WTC11 (cell line): ENCODE measurements around the gene DFFB. TPM values are rescaled to one million over a fixed set of nuclear protein-coding genes. Genes with fewer than 3 reads are reported as not detected.

ENCODE experiments used
- ATAC-seq: fragments of 200-7000 bp; cut with Tn5 transposase; 2 replicates; pipeline ENCODE4 v1.10.0; 2021; ENCODE audit warnings: mild to moderate bottlenecking, moderate library complexity
- CTCF ChIA-PET: fragments of 300-600 bp; sonication (Branson Sonifier 250); formaldehyde crosslinking; loops from one replicate; lab custom pipeline; 2021; ENCODE audit warnings: antibody characterized with exemption; lab: Charles Lee
- POLR2A ChIA-PET: fragments of 350-600 bp; sonication (Branson Sonifier 250); formaldehyde crosslinking; loops from one replicate; lab custom pipeline; 2021; ENCODE audit warnings: antibody characterized with exemption; lab: Charles Lee
- DNase-seq: peaks from one replicate; pipeline ENCODE4 v3.0.0; 2021; ENCODE audit warnings: low spot score
- H3K27ac Mint-ChIP-seq: 2 replicates; pipeline ENCODE4 v1.8.0; 2021; ENCODE audit warnings: mixed read lengths
- H3K27me3 Mint-ChIP-seq: 2 replicates; pipeline ENCODE4 v1.8.0; 2021; ENCODE audit warnings: low read depth, mild to moderate bottlenecking, moderate library complexity, mixed read lengths
- H3K36me3 Mint-ChIP-seq: 2 replicates; pipeline ENCODE4 v1.8.0; 2021; ENCODE audit warnings: mixed read lengths
- H3K4me1 Mint-ChIP-seq: 2 replicates; pipeline ENCODE4 v1.8.0; 2022; ENCODE audit warnings: mixed read lengths
- H3K4me3 Mint-ChIP-seq: 2 replicates; pipeline ENCODE4 v1.8.0; 2021; ENCODE audit warnings: mild to moderate bottlenecking, moderate library complexity, mixed read lengths
- H3K9me3 Mint-ChIP-seq: 2 replicates; pipeline ENCODE4 v1.8.0; 2021; ENCODE audit warnings: mixed read lengths
- ATF2 ChIP-seq: sonication (generic); formaldehyde crosslinking; IDR thresholded peaks from 2 replicates; pipeline ENCODE4 v1.8.1; 2022; ENCODE audit warnings: low read depth, missing genetic modification reagents, borderline replicate concordance
- ATF3 ChIP-seq: sonication (generic); formaldehyde crosslinking; conservative IDR thresholded peaks from 2 replicates; pipeline ENCODE4 v1.8.1; 2022; ENCODE audit warnings: mild to moderate bottlenecking, missing genetic modification reagents
- ATF6 ChIP-seq: sonication (generic); formaldehyde crosslinking; IDR thresholded peaks from 2 replicates; pipeline ENCODE4 v1.8.1; 2023; ENCODE audit warnings: mild to moderate bottlenecking, missing genetic modification reagents
- E2F1 ChIP-seq: sonication (generic); formaldehyde crosslinking; IDR thresholded peaks from 2 replicates; pipeline ENCODE4 v1.8.0; 2022; ENCODE audit warnings: mild to moderate bottlenecking, missing genetic modification reagents
- E2F4 ChIP-seq: sonication (generic); formaldehyde crosslinking; IDR thresholded peaks from 2 replicates; pipeline ENCODE4 v1.8.1; 2022; ENCODE audit warnings: low read depth, mild to moderate bottlenecking, moderate library complexity, missing genetic modification reagents, borderline replicate concordance
- EMX1 ChIP-seq: fragments of 250-450 bp; sonication (Bioruptor Pico); IDR thresholded peaks from 2 replicates; pipeline ENCODE4 v1.8.0; 2021; ENCODE audit warnings: mild to moderate bottlenecking
- ESRRA ChIP-seq: sonication (generic); formaldehyde crosslinking; IDR thresholded peaks from 2 replicates; pipeline ENCODE4 v1.8.1; 2022; ENCODE audit warnings: mild to moderate bottlenecking, missing genetic modification reagents, borderline replicate concordance
- ETV6 ChIP-seq: sonication (generic); formaldehyde crosslinking; IDR thresholded peaks from 2 replicates; pipeline ENCODE4 v1.8.1; 2022; ENCODE audit warnings: mild to moderate bottlenecking, missing genetic modification reagents
- HMGXB4 ChIP-seq: sonication (generic); formaldehyde crosslinking; IDR thresholded peaks from 2 replicates; pipeline ENCODE4 v1.8.1; 2023; ENCODE audit warnings: mild to moderate bottlenecking, moderate library complexity, missing genetic modification reagents
- KAT7 ChIP-seq: sonication (generic); formaldehyde crosslinking; IDR thresholded peaks from 2 replicates; pipeline ENCODE4 v1.8.1; 2023; ENCODE audit warnings: missing genetic modification reagents, mild to moderate bottlenecking, borderline replicate concordance
- NFYB ChIP-seq: sonication (generic); formaldehyde crosslinking; conservative IDR thresholded peaks from 2 replicates; pipeline ENCODE4 v1.8.0; 2022; ENCODE audit warnings: low read depth, missing genetic modification reagents
- SMAD4 ChIP-seq: sonication (generic); formaldehyde crosslinking; IDR thresholded peaks from 2 replicates; pipeline ENCODE4 v1.8.0; 2022; ENCODE audit warnings: mild to moderate bottlenecking, missing genetic modification reagents
- ZNF232 ChIP-seq: sonication (generic); formaldehyde crosslinking; IDR thresholded peaks from 2 replicates; pipeline ENCODE4 v1.8.0; 2022; ENCODE audit warnings: mild to moderate bottlenecking, missing genetic modification reagents
- ZNF425 ChIP-seq: fragments of 250-450 bp; sonication (Bioruptor Pico); conservative IDR thresholded peaks from 2 replicates; pipeline ENCODE4 v1.9.0; 2021; ENCODE audit warnings: mild to moderate bottlenecking
- total RNA-seq: library from RNA; stranded (reverse); gene quantifications from 3 replicates; pipeline ENCODE4 v1.2.3, GENCODE V29; 2021

DFFB gene
- total RNA-seq, 1 experiment from 2014 or later: 9.2 TPM

GRCh38 chr1:3894626-3895278 lies 37.5 kb downstream of the DFFB start (continued):
- TF ChIP-seq E2F4 (CRISPR knock-in tag) (no peak), ATF6 (CRISPR knock-in tag) (no peak), EMX1 (CRISPR knock-in tag) (no peak), HMGXB4 (CRISPR knock-in tag) (no peak), KAT7 (CRISPR knock-in tag) (no peak), ETV6 (no peak), E2F1 (CRISPR knock-in tag) (no peak), SMAD4 (CRISPR knock-in tag) (no peak), ZNF232 (CRISPR knock-in tag) (no peak), ZNF425 (CRISPR knock-in tag) (no peak)
- TF ChIP-seq, all 79 proteins: peak for 0

GRCh38 chr1:3895279-3895950 lies 38.1 kb downstream of the DFFB start:
- DNase-seq (no peak), ATAC-seq (no peak)
- H3K4me1 Mint-ChIP-seq: peaks cover 12% of the 10 kb centered on the region
- ChIA-PET CTCF (no interaction called here), POLR2A (no interaction called here)
- H3K27ac Mint-ChIP-seq: no peak overlapping the region
- peaks cover 16% of the 10 kb centered on the region for H3K9me3 Mint-ChIP-seq
- no peak overlapping the region for H3K4me3 Mint-ChIP-seq
- no peaks in the 10 kb centered on the region for H3K27me3 Mint-ChIP-seq
- peaks cover 26% of the 10 kb centered on the region for H3K36me3 Mint-ChIP-seq
- TF ChIP-seq ESRRA: no peak
- TF ChIP-seq NFYB: no peak
- no peak for TF ChIP-seq ATF3 (CRISPR knock-in tag)
- no peak for TF ChIP-seq ETV6
- TF ChIP-seq ATF2: no peak
- TF ChIP-seq SMAD4 (CRISPR knock-in tag): no peak
